Gastroesophageal sphincter (tissue), 3 donors: ENCODE data around the gene GPC1.

Experiments
- CTCF ChIP-seq, 4 experiments: fragments of 200-600 bp in 2 of 4; fragments of 450-650 bp in 2 of 4; sonication (generic) in 1 of 4; IDR thresholded peaks; one replicate each; pipeline ENCODE4 v1.5.1; 2017 to 2019; ENCODE audit warnings: antibody characterized with exemption in 4 of 4, mild to moderate bottlenecking in 2 of 4, moderate library complexity in 2 of 4
- POLR2A ChIP-seq, 2 donors: fragments of 450-650 bp; IDR thresholded peaks; one replicate each; pipeline ENCODE4 v1.6.1; 2017; ENCODE audit warnings: antibody characterized with exemption in 2 of 2, mild to moderate bottlenecking in 2 of 2, moderate library complexity in 1 of 2

- TF ChIP-seq POLR2A (IDR thresholded peaks at IDR 0.05): no peak
- TF ChIP-seq CTCF (IDR thresholded peaks at IDR 0.05): no peak
Observed at GRCh38 chr2:240455272-240455646, 19.8 kb downstream of the GPC1 start.
